Keratinocyte (primary cell): ENCODE measurements around the gene UNC13C.

ENCODE experiments used
- EZH2 ChIP-seq: IDR thresholded peaks from one replicate; pipeline ENCODE4 v1.6.1; 2012; ENCODE audit warnings: inconsistent platforms, mild to moderate bottlenecking, low read length, moderate library complexity
- TF ChIP-seq, protein P1 (sequence below), 3 experiments: IDR thresholded peaks in 1 of 3; conservative IDR thresholded peaks in 1 of 3; optimal IDR thresholded peaks in 1 of 3; 2 replicates in 2 of 3; 3 replicates in 1 of 3; pipeline versions ENCODE3 to v1.5.1; 2011; ENCODE audit warnings: low read length in 3 of 3, mild to moderate bottlenecking in 3 of 3, moderate library complexity in 2 of 3, control low read depth in 1 of 3, inconsistent platforms in 1 of 3; ENCODE audit not compliant: insufficient read depth in 2 of 3; ENCODE audit errors: extremely low read depth in 1 of 3

DNA sequence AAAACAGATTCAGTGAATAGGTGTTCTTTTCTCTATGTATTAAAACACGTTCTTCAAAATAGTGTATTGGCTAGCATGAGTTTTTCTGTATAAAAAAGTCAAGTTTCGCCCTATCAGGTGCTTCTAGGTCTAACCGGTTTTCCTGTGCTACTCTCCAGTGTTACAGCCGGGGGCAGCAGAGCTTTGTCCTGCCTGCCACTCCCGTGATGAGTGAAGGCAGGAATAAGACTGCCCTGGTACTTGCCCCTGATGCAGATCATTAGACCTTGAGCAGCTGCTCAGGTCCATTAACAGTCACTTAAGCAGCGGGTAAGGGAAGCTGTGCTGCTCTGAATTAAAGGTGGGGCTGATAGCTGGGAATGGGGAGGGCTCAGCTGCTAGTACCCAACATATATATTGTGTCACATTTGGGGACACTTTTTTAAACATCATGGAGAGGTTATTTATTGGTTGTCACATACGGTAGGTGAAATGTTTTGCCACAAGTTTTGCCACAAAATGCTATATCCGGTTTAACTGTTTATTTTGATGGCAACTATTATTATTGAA lies 1.3 kb upstream of the UNC13C start:
- TF ChIP-seq, protein P1, sequence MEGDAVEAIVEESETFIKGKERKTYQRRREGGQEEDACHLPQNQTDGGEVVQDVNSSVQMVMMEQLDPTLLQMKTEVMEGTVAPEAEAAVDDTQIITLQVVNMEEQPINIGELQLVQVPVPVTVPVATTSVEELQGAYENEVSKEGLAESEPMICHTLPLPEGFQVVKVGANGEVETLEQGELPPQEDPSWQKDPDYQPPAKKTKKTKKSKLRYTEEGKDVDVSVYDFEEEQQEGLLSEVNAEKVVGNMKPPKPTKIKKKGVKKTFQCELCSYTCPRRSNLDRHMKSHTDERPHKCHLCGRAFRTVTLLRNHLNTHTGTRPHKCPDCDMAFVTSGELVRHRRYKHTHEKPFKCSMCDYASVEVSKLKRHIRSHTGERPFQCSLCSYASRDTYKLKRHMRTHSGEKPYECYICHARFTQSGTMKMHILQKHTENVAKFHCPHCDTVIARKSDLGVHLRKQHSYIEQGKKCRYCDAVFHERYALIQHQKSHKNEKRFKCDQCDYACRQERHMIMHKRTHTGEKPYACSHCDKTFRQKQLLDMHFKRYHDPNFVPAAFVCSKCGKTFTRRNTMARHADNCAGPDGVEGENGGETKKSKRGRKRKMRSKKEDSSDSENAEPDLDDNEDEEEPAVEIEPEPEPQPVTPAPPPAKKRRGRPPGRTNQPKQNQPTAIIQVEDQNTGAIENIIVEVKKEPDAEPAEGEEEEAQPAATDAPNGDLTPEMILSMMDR (optimal IDR thresholded peaks at IDR 0.05 in 1 of 3, IDR thresholded peaks at IDR 0.05 in 1 of 3, conservative IDR thresholded peaks at IDR 0.05 in 1 of 3; ENCODE audit: extremely low read depth in 1 of 3, insufficient read depth in 2 of 3, low read length in 3 of 3), result peak in 2 of 3 experiments; percentile 49 to 51
- TF ChIP-seq EZH2, result no peak
